ELR (cell line): Measurements from ENCODE around the gene ARID5B.
"Not testable (repeated sequence)": the region's sequence is repeated elsewhere in the genome, so short reads cannot be mapped to it uniquely, and the experiment has no call there.

ENCODE experiments used
- DNase-seq: peaks from one replicate; pipeline ENCODE4 v3.0.0-alpha.2; 2015; ENCODE audit warnings: low read depth

ARID5B gene

DNA sequence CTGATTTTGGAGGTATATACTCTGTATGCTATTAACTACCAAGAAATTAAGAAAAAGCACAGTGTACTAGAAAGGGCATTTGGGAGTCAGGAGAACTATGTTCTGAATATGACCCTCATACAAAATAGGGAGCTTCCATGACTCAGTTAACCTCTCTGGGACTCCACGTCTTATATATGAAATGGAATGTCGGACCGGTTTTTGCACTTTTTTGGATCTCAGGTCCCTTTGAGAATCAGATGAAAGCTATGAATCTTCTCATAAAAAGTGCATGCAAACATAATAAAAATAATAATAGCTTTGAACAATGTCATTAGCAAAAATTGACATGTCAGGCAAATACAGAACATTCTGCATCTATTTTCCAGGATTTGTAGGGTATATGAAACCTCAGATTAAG lies 113.0 kb downstream of the ARID5B start:
- no peak for DNase-seq

GRCh38 chr10:62015994-62016393 lies 114.5 kb downstream of the ARID5B start:
- no peak for DNase-seq

DNA sequence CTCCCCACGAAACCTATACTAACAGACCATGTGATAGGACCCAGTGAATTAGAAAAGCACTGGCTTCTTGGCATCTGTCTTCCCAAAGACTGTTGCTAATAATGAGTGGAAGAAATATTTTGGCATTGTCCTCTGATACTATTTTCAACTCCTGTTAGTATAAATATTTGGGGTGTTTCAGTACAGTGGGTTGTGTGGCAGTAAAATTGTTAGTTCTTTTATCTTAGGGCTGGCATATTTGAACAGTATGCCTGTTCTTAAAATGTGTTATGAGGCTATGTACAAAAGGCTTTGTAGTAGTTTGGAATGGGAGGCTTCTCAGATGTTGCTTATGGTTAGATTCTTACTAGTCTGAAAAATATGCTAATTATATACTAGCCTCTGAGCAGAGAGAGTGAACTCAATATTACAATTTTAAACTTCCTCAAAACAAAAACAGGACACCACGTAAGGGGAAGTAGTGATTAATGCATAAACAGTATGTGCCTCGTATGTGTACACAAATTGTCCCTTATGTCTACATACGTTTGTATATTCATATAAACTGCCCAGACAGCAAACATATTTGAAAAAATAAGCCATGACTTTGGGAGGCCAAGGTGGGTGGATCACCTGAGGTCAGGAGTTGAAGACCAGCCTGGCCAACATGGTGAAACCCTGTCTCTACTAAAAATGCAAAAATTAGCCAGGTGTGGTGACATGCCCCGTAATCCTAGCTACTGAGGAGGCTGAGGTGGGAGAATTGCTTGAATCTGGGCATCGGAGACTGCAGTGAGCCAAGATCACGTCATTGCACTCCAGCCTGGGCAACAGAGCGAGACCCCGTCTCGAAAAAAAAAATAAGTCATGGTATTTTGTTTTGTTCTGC lies 115.4 kb downstream of the ARID5B start:
- no peak for DNase-seq

- no peak for DNase-seq
These were observed 116.0 kb downstream of the ARID5B start for GRCh38 chr10:62017491-62017870.

DNA sequence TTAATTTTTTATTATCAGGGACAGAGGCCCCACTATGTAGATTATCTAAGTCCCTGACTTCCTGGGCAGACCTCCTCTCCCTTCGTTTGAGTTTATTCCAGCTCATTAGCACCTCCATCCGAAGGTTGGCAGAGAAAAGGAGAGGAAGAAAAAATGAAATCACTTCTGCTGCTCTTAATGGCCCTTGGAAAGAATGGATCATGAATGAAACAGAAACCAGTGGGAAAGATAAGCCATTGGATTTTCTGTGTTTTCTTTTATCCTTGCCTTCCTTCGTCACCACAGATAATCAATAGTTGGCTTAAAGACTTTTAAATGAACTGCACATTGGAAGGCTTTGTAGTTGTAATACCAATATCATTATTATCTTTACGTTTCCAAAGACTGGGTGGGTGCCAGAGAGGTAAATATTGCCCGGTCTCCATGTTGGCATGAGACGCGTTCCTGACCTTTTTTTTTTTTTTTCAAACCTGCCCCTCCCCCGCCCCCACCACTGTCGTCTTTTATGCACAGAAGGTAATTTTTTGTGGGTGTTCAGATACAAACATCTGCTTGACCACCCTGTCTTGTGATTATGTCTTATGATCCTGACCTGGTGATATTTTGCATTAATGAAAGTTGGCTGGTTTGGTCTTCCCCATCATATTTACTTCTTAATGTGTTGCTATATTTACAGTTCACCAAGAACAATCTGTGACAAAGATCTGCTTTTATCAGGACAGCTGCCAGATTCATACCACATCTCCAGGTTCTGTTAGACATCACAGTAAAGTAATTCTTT lies 116.8 kb downstream of the ARID5B start:
- DNase-seq: no peak

GRCh38 chr10:62019013-62019684 lies 117.7 kb downstream of the ARID5B start:
- DNase-seq: no peak

DNA sequence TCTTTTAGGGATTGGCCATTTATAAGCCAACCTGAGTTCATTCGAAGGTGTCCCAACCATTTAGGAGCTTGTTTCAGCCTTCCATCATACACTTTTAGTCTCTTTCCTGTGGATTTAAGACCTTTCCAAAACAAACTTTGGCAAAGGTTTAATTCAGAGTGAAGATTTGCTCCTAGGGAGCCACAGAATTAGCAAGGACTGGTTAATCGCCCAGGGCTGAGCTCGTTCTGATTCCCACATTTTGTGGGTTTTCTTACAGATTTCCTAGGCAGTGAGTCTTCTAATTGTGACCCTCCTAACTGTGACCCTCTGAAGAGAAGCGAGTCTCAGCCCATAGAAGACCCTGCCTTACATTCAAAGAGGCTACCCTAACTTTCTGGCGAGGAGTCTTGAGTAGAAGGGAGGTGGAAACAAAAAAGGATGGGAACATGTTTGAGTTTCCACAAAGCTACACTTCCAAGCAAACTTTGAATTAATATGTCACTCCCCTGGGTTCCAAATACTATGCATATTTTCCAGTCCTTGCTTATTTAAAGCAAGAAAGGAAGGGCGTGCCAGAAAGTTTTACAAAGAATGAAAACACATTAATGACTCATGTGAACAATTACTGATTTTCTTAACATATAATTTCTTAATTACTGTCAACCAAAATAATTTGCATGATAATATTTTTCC lies 118.3 kb downstream of the ARID5B start:
- no peak for DNase-seq

- DNase-seq: no peak
These were observed 119.7 kb downstream of the ARID5B start for GRCh38 chr10:62021128-62021665.

- no peak for DNase-seq
These were observed 120.7 kb downstream of the ARID5B start for GRCh38 chr10:62021978-62022802.

- DNase-seq: no peak
These were observed 121.3 kb downstream of the ARID5B start for GRCh38 chr10:62022830-62023229.

GRCh38 chr10:62023329-62023728 lies 121.8 kb downstream of the ARID5B start:
- DNase-seq: no peak

GRCh38 chr10:62024026-62024701 lies 122.7 kb downstream of the ARID5B start:
- DNase-seq: peak; percentile 64

DNA sequence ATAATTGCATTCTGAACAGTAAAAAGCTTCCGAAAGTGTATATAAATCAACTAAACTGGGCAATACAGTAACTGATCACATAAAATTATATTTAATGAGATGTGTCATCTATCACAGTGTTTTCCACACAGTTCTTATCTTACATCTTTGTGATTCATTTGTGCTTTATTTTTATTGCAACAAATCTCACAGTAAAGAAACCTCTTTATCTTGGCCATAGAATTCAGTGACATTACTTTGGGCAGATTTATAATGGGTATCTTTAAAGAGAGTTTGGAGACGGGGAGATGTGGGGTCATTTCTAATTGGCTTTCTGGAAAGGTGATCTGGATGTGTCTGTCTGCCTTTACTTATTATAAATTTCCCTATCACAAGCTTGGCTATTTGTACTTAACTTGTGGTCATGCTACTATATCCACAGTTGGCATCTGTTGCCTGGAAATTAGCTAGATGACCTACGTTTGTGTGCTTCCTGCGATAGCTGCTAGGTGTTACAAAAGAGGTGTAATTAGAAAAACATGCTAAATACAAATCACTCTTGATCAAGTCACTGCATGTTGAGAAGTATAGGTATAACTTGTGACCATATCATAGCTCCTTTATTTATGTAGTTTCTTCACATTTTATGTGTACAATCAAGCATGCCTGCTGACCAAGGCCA lies 123.8 kb downstream of the ARID5B start:
- DNase-seq: peak; percentile 53

GRCh38 chr10:62025901-62026879 lies 124.7 kb downstream of the ARID5B start:
- DNase-seq: peak; percentile 94

DNA sequence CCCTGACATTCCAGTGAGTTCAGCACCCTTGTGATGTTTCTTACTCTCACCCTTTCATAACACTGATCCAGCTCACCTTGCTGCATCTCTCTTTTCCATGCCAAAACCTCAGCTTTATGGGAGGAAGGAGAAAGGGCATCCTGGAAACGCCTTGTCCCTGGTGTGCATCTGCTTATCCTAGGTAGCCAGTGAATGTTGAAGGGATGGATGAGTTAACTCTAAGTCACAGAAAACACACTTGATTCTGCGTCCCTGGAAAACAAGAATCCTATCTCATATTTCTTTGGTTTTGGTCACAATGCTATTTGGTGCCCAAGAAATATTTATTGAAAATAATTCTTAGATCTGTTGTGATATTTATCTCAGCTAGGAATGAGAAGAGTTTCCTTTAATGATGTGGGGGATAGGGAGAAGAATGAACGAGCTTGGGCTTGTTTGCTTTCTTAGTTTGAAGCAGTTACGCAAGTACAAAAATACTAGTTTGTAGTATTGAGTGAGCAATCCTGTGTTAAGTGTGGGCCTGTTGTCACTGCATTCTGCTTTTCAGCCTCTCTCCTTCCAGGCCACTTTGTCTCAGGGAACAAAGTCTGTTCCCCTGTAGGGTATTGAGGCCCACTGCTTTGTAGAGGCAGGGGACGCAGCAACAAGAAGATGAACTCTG lies 126.5 kb downstream of the ARID5B start:
- DNase-seq: peak; percentile 56

- DNase-seq: not testable (repeated sequence)
These were observed 127.0 kb downstream of the ARID5B start for GRCh38 chr10:62028502-62028842.

DNA sequence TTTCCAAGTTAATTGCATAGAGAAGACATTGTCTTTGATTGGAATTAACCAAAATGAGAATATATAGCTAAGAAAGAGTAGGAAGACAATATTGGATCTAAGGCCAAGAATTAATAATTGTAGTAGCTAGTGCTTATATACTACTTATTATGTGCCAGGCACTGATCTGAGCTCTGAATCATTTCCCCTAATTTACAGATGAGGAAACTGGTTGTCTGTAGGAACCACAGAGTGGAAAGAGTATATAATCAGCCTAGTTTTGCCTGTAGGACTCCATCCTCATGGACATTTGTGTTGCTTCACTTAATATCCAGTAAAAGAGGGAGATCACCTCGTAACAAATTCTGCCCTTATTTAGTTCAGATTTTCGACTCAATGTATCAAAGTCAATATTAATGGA lies 127.9 kb downstream of the ARID5B start:
- no peak for DNase-seq

GRCh38 chr10:62031507-62031906 lies 130.0 kb downstream of the ARID5B start:
- no peak for DNase-seq
